Fibroblast of pulmonary artery (primary cell): ENCODE results near the gene ILF3.

Experiments used
- DNase-seq: peaks from one replicate; pipeline ENCODE4 v3.0.0-alpha.2; 2010; ENCODE audit warnings: low read depth
- H3K4me3 ChIP-seq: replicated peaks from 2 replicates; pipeline ENCODE4 v1.5.1; 2011; ENCODE audit warnings: low read depth, mild to moderate bottlenecking, control low read depth, low read length, moderate library complexity
- CTCF ChIP-seq: IDR thresholded peaks from 2 replicates; pipeline ENCODE4 v1.5.1; 2011; ENCODE audit warnings: mild to moderate bottlenecking, control low read depth, low read length, inconsistent platforms; ENCODE audit errors: missing control alignments

Gene ILF3

GRCh38 chr19:10618846-10619245, 35.3 kb upstream of the ILF3 start:
- no peak for TF ChIP-seq CTCF
- no peak overlapping the region for H3K4me3 ChIP-seq
- no peak for DNase-seq

- no peak for TF ChIP-seq CTCF
- no peak for DNase-seq
- no peak overlapping the region for H3K4me3 ChIP-seq
Measured at GRCh38 chr19:10620786-10621185, 33.4 kb upstream of the ILF3 start.

- no peak overlapping the region for H3K4me3 ChIP-seq
- no peak for TF ChIP-seq CTCF
- no peak for DNase-seq
Measured at GRCh38 chr19:10621966-10622365, 32.2 kb upstream of the ILF3 start.

GRCh38 chr19:10624585-10624984, 29.6 kb upstream of the ILF3 start:
- TF ChIP-seq CTCF, result no peak
- H3K4me3 ChIP-seq, result no peak overlapping the region
- no peak for DNase-seq

GRCh38 chr19:10625003-10625761, 29.0 kb upstream of the ILF3 start, which contains the start of gene SLC44A2:
TSS of gene SLC44A2 (plus strand) at chr19:10625553. CDS start at chr19:10625634, 81 bp downstream.
- peak; percentile 55 for DNase-seq
- H3K4me3 ChIP-seq, result peak within 1 kb of the TSS; percentile 55
- TF ChIP-seq CTCF, result no peak

- no peak for DNase-seq
- H3K4me3 ChIP-seq, result peak overlapping the region; percentile 55
- no peak for TF ChIP-seq CTCF
Measured at GRCh38 chr19:10625762-10626138, 28.4 kb upstream of the ILF3 start.

GRCh38 chr19:10631874-10632273, 22.3 kb upstream of the ILF3 start:
- no peak overlapping the region for H3K4me3 ChIP-seq
- DNase-seq, result no peak
- TF ChIP-seq CTCF, result no peak
